22Rv1 (cell line): Measurements from ENCODE around the gene SMAD5.

Source experiments
- H3K27ac ChIP-seq: fragments of 450-650 bp; 2 replicates; pipeline ENCODE4 v1.5.1; 2017
- CTCF ChIP-seq: fragments of 450-650 bp; IDR thresholded peaks from 2 replicates; pipeline ENCODE4 v1.5.1; 2017; ENCODE audit warnings: mild to moderate bottlenecking
- ZFX ChIP-seq: fragments of 450-650 bp; IDR thresholded peaks from 2 replicates; pipeline ENCODE4 v1.6.1; 2017; ENCODE audit warnings: antibody characterized with exemption, borderline replicate concordance

SMAD5 gene

GRCh38 chr5:136202469-136203205, 70.0 kb downstream of the SMAD5 start:
- TF ChIP-seq ZFX (no peak), CTCF (no peak)
- no peak overlapping the region for H3K27ac ChIP-seq

DNA sequence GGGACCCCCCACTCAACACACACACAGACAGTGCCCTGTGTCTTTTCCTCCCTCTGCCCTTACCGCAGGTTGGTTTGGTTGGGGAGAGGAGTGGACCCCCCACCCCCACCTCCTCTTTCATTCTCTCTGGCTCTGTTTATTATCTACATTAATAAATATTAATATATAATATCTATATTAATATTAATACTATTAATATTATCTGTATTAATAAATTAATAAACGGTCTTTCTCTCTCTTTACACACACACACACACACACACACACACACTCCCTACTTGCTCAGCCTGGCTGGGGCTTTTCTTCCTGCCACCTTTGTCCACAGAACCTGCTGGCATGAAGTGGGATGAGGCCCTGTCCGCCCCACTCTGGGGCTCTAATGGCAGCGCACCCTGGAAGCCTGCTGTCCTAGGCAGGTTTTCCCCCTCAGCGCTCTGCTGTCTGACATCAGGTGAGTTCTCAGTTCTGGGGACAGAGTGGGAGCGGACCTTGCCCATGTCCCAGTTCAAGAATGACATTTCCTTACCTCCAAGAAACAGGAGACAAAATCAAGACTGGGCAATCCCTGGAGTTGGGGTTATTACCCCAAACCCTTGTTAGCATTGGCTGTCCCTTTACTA, 70.8 kb downstream of the SMAD5 start:
- TF ChIP-seq CTCF (no peak), ZFX (no peak)
- no peak overlapping the region for H3K27ac ChIP-seq

- TF ChIP-seq CTCF (no peak), ZFX (no peak)
Measured at GRCh38 chr5:136205061-136205702, 72.5 kb downstream of the SMAD5 start.

GRCh38 chr5:136205941-136206340, 73.3 kb downstream of the SMAD5 start:
- TF ChIP-seq ZFX (no peak), CTCF (no peak)

More at GRCh38 chr5:136205061-136205702, 72.5 kb downstream of the SMAD5 start:
- H3K27ac ChIP-seq = no peak overlapping the region

DNA sequence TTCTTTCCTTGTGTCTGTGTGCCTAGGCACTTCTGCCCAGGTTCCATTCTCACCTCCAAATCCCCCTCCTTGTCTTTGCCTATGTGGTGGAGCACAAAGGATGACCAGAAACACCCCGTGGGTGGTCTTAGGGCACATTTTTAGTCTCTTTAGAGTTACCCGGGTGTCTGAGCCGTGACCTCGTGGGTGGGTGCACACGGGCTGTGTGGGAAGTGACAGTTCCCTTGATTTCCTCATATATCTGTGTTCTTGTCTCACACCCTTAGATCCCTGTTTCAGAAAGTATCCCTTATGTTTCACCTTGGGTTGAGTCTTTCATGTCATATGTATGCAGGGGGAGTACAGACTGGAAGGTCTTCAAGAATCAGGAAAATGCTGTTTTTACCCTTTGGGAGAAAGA, 73.7 kb downstream of the SMAD5 start:
- no peak for TF ChIP-seq CTCF
- TF ChIP-seq ZFX = no peak
- H3K27ac ChIP-seq = no peak overlapping the region

More at GRCh38 chr5:136205941-136206340, 73.3 kb downstream of the SMAD5 start:
- H3K27ac ChIP-seq = no peak overlapping the region

- TF ChIP-seq ZFX (no peak), CTCF (no peak)
- H3K27ac ChIP-seq = no peak overlapping the region
Measured at GRCh38 chr5:136207631-136208030, 75.0 kb downstream of the SMAD5 start.

GRCh38 chr5:136208916-136209315, 76.3 kb downstream of the SMAD5 start:
- TF ChIP-seq ZFX = no peak

More at GRCh38 chr5:136208916-136209315, 76.3 kb downstream of the SMAD5 start:
- H3K27ac ChIP-seq = no peak overlapping the region
